OCI-LY3 (cell line): Measurements from ENCODE around the gene ERLIN1.

ENCODE experiments used
- CTCF ChIP-seq: fragments of 200-600, 300-600 bp; sonication (generic); IDR thresholded peaks from 2 replicates; pipeline ENCODE4 v1.5.1; 2014; ENCODE audit warnings: antibody characterized with exemption, low read length, low read depth
- EZH2phosphoT487 ChIP-seq: fragments of 200-600 bp; shearing (Covaris generic); IDR thresholded peaks from 2 replicates; pipeline ENCODE4 v1.6.1; 2018; ENCODE audit warnings: antibody characterized with exemption, mixed run types, low read depth

- no peak for TF ChIP-seq CTCF
- no peak for TF ChIP-seq EZH2phosphoT487
Observed at GRCh38 chr10:100148353-100149211, 37.2 kb downstream of the ERLIN1 start.
